SK-N-SH treated with all-trans-retinoic acid at 6 μM for 48 hours (cell line): ENCODE data around the gene IL16.

Experiments used
- ATAC-seq: fragments of 200-7000 bp; cut with Tn5 transposase; 3 replicates; pipeline ENCODE4 v1.9.1; 2020; ENCODE audit warnings: mild to moderate bottlenecking, moderate library complexity
- ARNTL ChIP-seq: fragments of 450-650 bp; formaldehyde crosslinking; IDR thresholded peaks from 2 replicates; pipeline ENCODE4 v1.5.0; 2020; ENCODE audit warnings: low read depth, mild to moderate bottlenecking, moderate library complexity, borderline replicate concordance
- CSDC2 ChIP-seq: fragments of 250-450 bp; sonication (Bioruptor Pico); IDR thresholded peaks from 2 replicates; pipeline ENCODE4 v1.5.0; 2020; ENCODE audit warnings: mild to moderate bottlenecking, moderate library complexity
- ESRRG ChIP-seq: fragments of 250-450 bp; sonication (Bioruptor Pico); IDR thresholded peaks from 2 replicates; pipeline ENCODE4 v1.6.1; 2021; ENCODE audit warnings: mild to moderate bottlenecking
- GLIS3 ChIP-seq: fragments of 250-450 bp; sonication (Bioruptor Pico); IDR thresholded peaks from 2 replicates; pipeline ENCODE4 v1.5.0; 2020; ENCODE audit warnings: mild to moderate bottlenecking, moderate library complexity
- PPARA ChIP-seq: fragments of 250-450 bp; sonication (Bioruptor Pico); IDR thresholded peaks from 2 replicates; pipeline ENCODE4 v1.5.0; 2020; ENCODE audit warnings: mild to moderate bottlenecking, borderline replicate concordance
- RARB ChIP-seq: fragments of 250-450 bp; sonication (Bioruptor Pico); IDR thresholded peaks from 2 replicates; pipeline ENCODE4 v1.8.0; 2021; ENCODE audit warnings: mild to moderate bottlenecking, moderate library complexity
- SNAI2 ChIP-seq: fragments of 250-450 bp; sonication (Bioruptor Pico); IDR thresholded peaks from 2 replicates; pipeline ENCODE4 v1.5.0; 2020; ENCODE audit warnings: mild to moderate bottlenecking, moderate library complexity
- TCF4 ChIP-seq: fragments of 250-450 bp; sonication (Bioruptor Pico); IDR thresholded peaks from 2 replicates; pipeline ENCODE4 v1.8.0; 2021; ENCODE audit warnings: mild to moderate bottlenecking, moderate library complexity, borderline replicate concordance
- TOX ChIP-seq: fragments of 250-450 bp; sonication (Bioruptor Pico); IDR thresholded peaks from 2 replicates; pipeline ENCODE4 v1.8.0; 2021; ENCODE audit warnings: mild to moderate bottlenecking, moderate library complexity, borderline replicate concordance
- TSHZ2 ChIP-seq: fragments of 250-450 bp; sonication (Bioruptor Pico); IDR thresholded peaks from 2 replicates; pipeline ENCODE4 v1.5.0; 2020; ENCODE audit warnings: mild to moderate bottlenecking, moderate library complexity
- ZC3H10 ChIP-seq: fragments of 250-450 bp; sonication (Bioruptor Pico); IDR thresholded peaks from 2 replicates; pipeline ENCODE4 v1.5.1; 2021; ENCODE audit warnings: mild to moderate bottlenecking, moderate library complexity
- ZFP3 ChIP-seq: fragments of 250-450 bp; sonication (Bioruptor Pico); IDR thresholded peaks from 2 replicates; pipeline ENCODE4 v1.5.0; 2020; ENCODE audit warnings: mild to moderate bottlenecking, moderate library complexity
- ZNF70 ChIP-seq: fragments of 450-650 bp; formaldehyde crosslinking; IDR thresholded peaks from 2 replicates; pipeline ENCODE4 v1.5.0; 2020; ENCODE audit warnings: mild to moderate bottlenecking, moderate library complexity
- TF ChIP-seq, protein P1 (sequence below): fragments of 250-450 bp; sonication (Bioruptor Pico); IDR thresholded peaks from 2 replicates; pipeline ENCODE4 v1.5.1; 2020; ENCODE audit warnings: low read depth, mild to moderate bottlenecking, moderate library complexity
- TF ChIP-seq, protein P2 (sequence below): fragments of 250-450 bp; sonication (Bioruptor Pico); IDR thresholded peaks from 2 replicates; pipeline ENCODE4 v1.8.0; 2020; ENCODE audit warnings: mild to moderate bottlenecking, moderate library complexity, borderline replicate concordance
- TF ChIP-seq, protein P3 (sequence below): fragments of 250-450 bp; sonication (Bioruptor Pico); IDR thresholded peaks from 2 replicates; pipeline ENCODE4 v1.5.1; 2021; ENCODE audit warnings: mild to moderate bottlenecking, moderate library complexity

The IL16 gene

DNA sequence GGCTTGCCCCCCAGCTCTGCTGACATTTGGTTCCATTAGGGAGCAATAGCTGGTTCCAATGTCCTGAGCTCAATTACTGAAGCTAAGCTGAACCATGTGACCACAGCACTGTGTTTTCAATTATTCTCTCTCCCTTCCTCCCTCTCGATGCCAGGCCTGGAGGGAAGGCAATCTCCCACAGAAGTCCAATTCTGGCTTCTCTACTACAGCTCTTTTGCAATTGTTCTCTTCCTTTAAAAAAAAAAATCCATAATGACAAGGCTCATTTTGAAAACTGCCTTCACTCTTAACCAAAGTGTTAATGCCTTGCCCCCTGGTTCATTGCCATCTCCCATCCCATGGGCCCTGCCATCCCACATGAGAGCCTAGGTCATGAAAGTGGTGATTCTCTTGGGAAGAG, 24.8 kb downstream of the IL16 start:
- TF ChIP-seq, protein P1, sequence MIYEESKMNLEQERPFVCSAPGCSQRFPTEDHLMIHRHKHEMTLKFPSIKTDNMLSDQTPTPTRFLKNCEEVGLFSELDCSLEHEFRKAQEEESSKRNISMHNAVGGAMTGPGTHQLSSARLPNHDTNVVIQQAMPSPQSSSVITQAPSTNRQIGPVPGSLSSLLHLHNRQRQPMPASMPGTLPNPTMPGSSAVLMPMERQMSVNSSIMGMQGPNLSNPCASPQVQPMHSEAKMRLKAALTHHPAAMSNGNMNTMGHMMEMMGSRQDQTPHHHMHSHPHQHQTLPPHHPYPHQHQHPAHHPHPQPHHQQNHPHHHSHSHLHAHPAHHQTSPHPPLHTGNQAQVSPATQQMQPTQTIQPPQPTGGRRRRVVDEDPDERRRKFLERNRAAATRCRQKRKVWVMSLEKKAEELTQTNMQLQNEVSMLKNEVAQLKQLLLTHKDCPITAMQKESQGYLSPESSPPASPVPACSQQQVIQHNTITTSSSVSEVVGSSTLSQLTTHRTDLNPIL (CRISPR knock-in tag): no peak
- no peak for TF ChIP-seq TOX (CRISPR knock-in tag)
- TF ChIP-seq, protein P2, sequence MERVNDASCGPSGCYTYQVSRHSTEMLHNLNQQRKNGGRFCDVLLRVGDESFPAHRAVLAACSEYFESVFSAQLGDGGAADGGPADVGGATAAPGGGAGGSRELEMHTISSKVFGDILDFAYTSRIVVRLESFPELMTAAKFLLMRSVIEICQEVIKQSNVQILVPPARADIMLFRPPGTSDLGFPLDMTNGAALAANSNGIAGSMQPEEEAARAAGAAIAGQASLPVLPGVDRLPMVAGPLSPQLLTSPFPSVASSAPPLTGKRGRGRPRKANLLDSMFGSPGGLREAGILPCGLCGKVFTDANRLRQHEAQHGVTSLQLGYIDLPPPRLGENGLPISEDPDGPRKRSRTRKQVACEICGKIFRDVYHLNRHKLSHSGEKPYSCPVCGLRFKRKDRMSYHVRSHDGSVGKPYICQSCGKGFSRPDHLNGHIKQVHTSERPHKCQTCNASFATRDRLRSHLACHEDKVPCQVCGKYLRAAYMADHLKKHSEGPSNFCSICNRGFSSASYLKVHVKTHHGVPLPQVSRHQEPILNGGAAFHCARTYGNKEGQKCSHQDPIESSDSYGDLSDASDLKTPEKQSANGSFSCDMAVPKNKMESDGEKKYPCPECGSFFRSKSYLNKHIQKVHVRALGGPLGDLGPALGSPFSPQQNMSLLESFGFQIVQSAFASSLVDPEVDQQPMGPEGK (CRISPR knock-in tag): no peak
- TF ChIP-seq SNAI2 (CRISPR knock-in tag): no peak
- no peak for TF ChIP-seq RARB
- TF ChIP-seq ESRRG (CRISPR knock-in tag): no peak
- no peak for ATAC-seq

DNA sequence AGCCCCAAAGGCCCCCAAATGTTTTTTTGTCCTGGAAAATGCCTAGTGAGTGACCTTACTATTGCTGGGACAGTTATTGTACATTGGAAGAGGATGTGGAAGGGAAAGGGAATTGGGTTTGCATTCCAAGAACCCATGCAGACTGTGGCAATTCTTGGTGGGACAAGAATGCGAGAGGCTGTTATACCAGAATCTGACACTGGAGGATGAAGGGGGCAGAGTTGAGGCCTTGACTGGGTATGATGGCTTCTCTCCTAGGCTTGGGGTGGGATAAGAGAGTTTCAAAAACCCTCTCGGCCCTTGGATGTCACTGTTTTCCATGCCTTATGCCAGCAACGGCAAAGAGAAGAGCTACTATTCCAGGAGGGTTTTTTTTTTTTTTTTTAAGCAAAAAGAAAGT, 25.3 kb downstream of the IL16 start:
- TF ChIP-seq, protein P2 (CRISPR knock-in tag): no peak
- TF ChIP-seq PPARA (CRISPR knock-in tag): no peak
- TF ChIP-seq ARNTL (CRISPR knock-in tag): no peak
- no peak for TF ChIP-seq CSDC2 (CRISPR knock-in tag)
- TF ChIP-seq SNAI2 (CRISPR knock-in tag): no peak
- TF ChIP-seq ESRRG (CRISPR knock-in tag): no peak
- ATAC-seq: no peak

- ATAC-seq: no peak
- TF ChIP-seq, protein P3, sequence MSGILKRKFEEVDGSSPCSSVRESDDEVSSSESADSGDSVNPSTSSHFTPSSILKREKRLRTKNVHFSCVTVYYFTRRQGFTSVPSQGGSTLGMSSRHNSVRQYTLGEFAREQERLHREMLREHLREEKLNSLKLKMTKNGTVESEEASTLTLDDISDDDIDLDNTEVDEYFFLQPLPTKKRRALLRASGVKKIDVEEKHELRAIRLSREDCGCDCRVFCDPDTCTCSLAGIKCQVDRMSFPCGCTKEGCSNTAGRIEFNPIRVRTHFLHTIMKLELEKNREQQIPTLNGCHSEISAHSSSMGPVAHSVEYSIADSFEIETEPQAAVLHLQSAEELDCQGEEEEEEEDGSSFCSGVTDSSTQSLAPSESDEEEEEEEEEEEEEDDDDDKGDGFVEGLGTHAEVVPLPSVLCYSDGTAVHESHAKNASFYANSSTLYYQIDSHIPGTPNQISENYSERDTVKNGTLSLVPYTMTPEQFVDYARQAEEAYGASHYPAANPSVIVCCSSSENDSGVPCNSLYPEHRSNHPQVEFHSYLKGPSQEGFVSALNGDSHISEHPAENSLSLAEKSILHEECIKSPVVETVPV (CRISPR knock-in tag): no peak
- TF ChIP-seq ZNF70 (CRISPR knock-in tag) (no peak), ZC3H10 (CRISPR knock-in tag) (no peak), ARNTL (CRISPR knock-in tag) (no peak), TCF4 (CRISPR knock-in tag) (no peak), GLIS3 (CRISPR knock-in tag) (no peak), TSHZ2 (CRISPR knock-in tag) (no peak), ZFP3 (CRISPR knock-in tag) (no peak), PPARA (CRISPR knock-in tag) (no peak)
These were observed 26.8 kb downstream of the IL16 start for GRCh38 chr15:81223346-81223971.

GRCh38 chr15:81224232-81224631, 27.6 kb downstream of the IL16 start:
- TF ChIP-seq, protein P2 (CRISPR knock-in tag): no peak
- TF ChIP-seq, protein P1 (CRISPR knock-in tag): no peak
- no peak for TF ChIP-seq PPARA (CRISPR knock-in tag)
- TF ChIP-seq, all 23 proteins: peak for 0
- ATAC-seq: no peak
